GM12878 (cell line): ENCODE measurements around the gene DIP2C. TPM values are rescaled to one million over a fixed set of nuclear protein-coding genes. Genes with fewer than 3 reads are reported as not detected.
A peak's percentile ranks its signal among the peaks of the same experiment; 100 is the strongest.

Experiments
- ATAC-seq: fragments of 200-7000 bp; cut with Tn5 transposase; 3 replicates; pipeline ENCODE4 v1.9.1; 2020; ENCODE audit warnings: mild to moderate bottlenecking, moderate library complexity
- BruUV-seq: library from RNA; stranded (reverse); fragments of 400-500 nt; replicated peaks from 2 replicates; lab custom pipeline; 2021; lab: Mats Ljungman, UMichigan
- CTCF ChIA-PET: fragments of 300-600 bp; sonication (Branson Sonifier 250); formaldehyde crosslinking; extraction: SDS; loops from one replicate; lab custom pipeline; 2021; ENCODE audit warnings: inconsistent platforms; lab: Yijun Ruan, JAX
- POLR2A ChIA-PET: fragments of 350-600 bp; formaldehyde crosslinking; extraction: SDS; loops from one replicate; lab custom pipeline; 2021; ENCODE audit warnings: inconsistent platforms; lab: Charles Lee
- RAD21 ChIA-PET: fragments of 300-600 bp; sonication (Branson Sonifier 250); formaldehyde crosslinking; loops from one replicate; lab custom pipeline; 2023; ENCODE audit warnings: antibody characterized with exemption; ENCODE audit not compliant: unreplicated experiment; lab: Charles Lee
- SMC1A ChIA-PET: fragments of 300-600 bp; sonication (Branson Sonifier 250); formaldehyde crosslinking; loops from one replicate; lab custom pipeline; 2023; ENCODE audit not compliant: unreplicated experiment, uncharacterized antibody; lab: Charles Lee
- DNase-seq: peaks from one replicate; pipeline ENCODE4 v3.0.0-alpha.2; 2011; ENCODE audit warnings: low read depth, low spot score
- FAIRE-seq: peaks from 3 replicates; lab custom pipeline; 2011; peaks lifted over from hg19 to GRCh38; lab: Jason Lieb, UNC
- H2AFZ ChIP-seq: 2 replicates; pipeline ENCODE4 v1.6.0; 2011; ENCODE audit warnings: low read depth, low read length, control low read depth; ENCODE audit not compliant: control insufficient read depth
- H3K27ac ChIP-seq: 2 replicates; pipeline ENCODE4 v1.5.1; 2011; ENCODE audit warnings: control low read depth; ENCODE audit not compliant: control insufficient read depth, insufficient read depth
- H3K27me3 ChIP-seq, 2 experiments: replicated peaks in 1 of 2; 2 replicates each; pipeline versions ENCODE4 v1.6.0 to v1.6.1; 2011; ENCODE audit warnings: low read length in 1 of 2; ENCODE audit not compliant: control insufficient read depth in 2 of 2, insufficient read depth in 2 of 2
- H3K36me3 ChIP-seq, 2 experiments: 2 replicates each; pipeline ENCODE4 v1.5.1; 2011; ENCODE audit warnings: low read length in 1 of 2; ENCODE audit not compliant: control insufficient read depth in 2 of 2, insufficient read depth in 2 of 2
- H3K4me1 ChIP-seq: 2 replicates; pipeline ENCODE4 v1.6.1; 2011; ENCODE audit warnings: mild to moderate bottlenecking, low read length, moderate library complexity, mixed read lengths; ENCODE audit not compliant: control insufficient read depth, insufficient read depth
- H3K4me2 ChIP-seq: 2 replicates; pipeline ENCODE4 v1.6.0; 2011; ENCODE audit warnings: control low read depth; ENCODE audit not compliant: control insufficient read depth, insufficient read depth
- H3K4me3 ChIP-seq: fragments of 200-600 bp; sonication (generic); 2 replicates; pipeline ENCODE4 v1.5.1; 2016
- H3K79me2 ChIP-seq: 2 replicates; pipeline ENCODE4 v1.6.0; 2011; ENCODE audit warnings: low read length; ENCODE audit not compliant: control insufficient read depth, insufficient read depth
- H3K9ac ChIP-seq: 2 replicates; pipeline ENCODE4 v1.8.0; 2011; ENCODE audit warnings: low read length, control low read depth, mixed read lengths; ENCODE audit not compliant: control insufficient read depth, insufficient read depth
- H3K9me3 ChIP-seq: replicated peaks from 3 replicates; pipeline ENCODE4 v1.5.1; 2011; ENCODE audit warnings: mild to moderate bottlenecking, low read length; ENCODE audit not compliant: control insufficient read depth, insufficient read depth
- H4K20me1 ChIP-seq: 2 replicates; pipeline ENCODE4 v1.6.0; 2011; ENCODE audit not compliant: control insufficient read depth, insufficient read depth
- BHLHE40 ChIP-seq, 2 experiments: fragments of 450-650 bp in 1 of 2; IDR thresholded peaks; 2 replicates each; pipeline ENCODE4 v1.6.1; 2011 to 2017; ENCODE audit warnings: low read depth in 2 of 2, borderline replicate concordance in 1 of 2, improper control_type of control experiment in 1 of 2, low read length in 1 of 2, mild to moderate bottlenecking in 1 of 2
- GATAD2B ChIP-seq: fragments of 450-650 bp; conservative IDR thresholded peaks from 2 replicates; pipeline ENCODE4 v1.6.1; 2017; ENCODE audit warnings: low read depth, mild to moderate bottlenecking, moderate library complexity
- REST ChIP-seq: IDR thresholded peaks from 2 replicates; pipeline ENCODE4 v1.6.1; 2012; ENCODE audit warnings: mild to moderate bottlenecking, low read depth, low read length
- SPI1 ChIP-seq: IDR thresholded peaks from 2 replicates; pipeline ENCODE4 v1.6.1; 2011; ENCODE audit warnings: low read depth, mild to moderate bottlenecking, low read length, moderate library complexity, borderline replicate concordance; ENCODE audit not compliant: insufficient read depth
- ZNF384 ChIP-seq: IDR thresholded peaks from 2 replicates; pipeline ENCODE4 v1.6.1; 2012; ENCODE audit warnings: low read depth, mild to moderate bottlenecking, low read length, improper control_type of control experiment, borderline replicate concordance
- WGBS: methylation state at CpG from one replicate; pipeline ENCODE4 v1.1.6; 2016; ENCODE audit warnings: low lambda C conversion rate; ENCODE audit not compliant: insufficient replicate concordance, insufficient coverage; ENCODE audit errors: missing lambda C conversion rate; 5-methylcytosine and 5-hydroxymethylcytosine counted together
- in situ Hi-C: fragments of 300-500 bp; cut with MboI; formaldehyde crosslinking; loops from 9 replicates; pipeline ENCODE4 v1.14.3; 2018; ENCODE audit warnings: mixed read lengths
- intact Hi-C: fragments of 100-400 bp; cut with micrococcal nuclease; formaldehyde crosslinking; loops from one replicate; pipeline ENCODE4 v1.14.2; 2022; ENCODE audit not compliant: unreplicated experiment
- polyA plus RNA-seq, 11 experiments: library from polyadenylated mRNA; depleted of rRNA in 4 of 11; unstranded in 6 of 11; stranded (reverse) in 5 of 11; fragments of >200 nt; fragmentation: Nextera tagmentation in 4 of 11; fragmentation: Illumina TruSeq in 1 of 11; extraction: Ambion mirVana in 4 of 11; extraction: Trizol in 1 of 11; gene quantifications; 1 replicate in 1 of 11; 2 replicates in 10 of 11; pipeline versions ENCODE4 v1.2.1 to v1.2.3, GENCODE V29; 2011 to 2016; ENCODE audit warnings: inconsistent platforms in 2 of 11, missing spikeins in 2 of 11, low read depth in 1 of 11
- total RNA-seq, 4 experiments: library from RNA; depleted of rRNA in 3 of 4; stranded (reverse); fragments of >200 nt in 3 of 4; fragmentation: Illumina TruSeq in 1 of 4; extraction: Trizol in 1 of 4; gene quantifications; 2 replicates each; pipeline versions ENCODE4 v1.2.1 to v1.2.3, GENCODE V29; 2013 to 2021

The DIP2C gene
- total and polyA plus RNA-seq, 10 of the 15 experiments (the other 5 are each of a cell fraction or from before 2014, with no cell fraction given) = 0.01 to 0.10 (median 0.06) TPM

- peak in 1 of 2 experiments; percentile 29; a peak in 1 of 4 replicates for TF ChIP-seq BHLHE40 (IDR thresholded peaks at IDR 0.05; ENCODE audit: borderline replicate concordance in 1 of 2, low read depth in 2 of 2, low read length in 1 of 2)
- no peak for TF ChIP-seq REST
- no peak for TF ChIP-seq GATAD2B
- TF ChIP-seq ZNF384 = no peak
- peak; percentile 14; the same call in 1 of the 2 replicates for TF ChIP-seq SPI1
- TF ChIP-seq, all 136 proteins: peak for 2
- Histone ChIP-seq H3K36me3 (no peaks in the 10 kb centered on the region), H3K27ac (no peak overlapping the region), H3K4me3 (no peak overlapping the region), H3K79me2 (no peaks in the 10 kb centered on the region), H3K27me3 (peaks cover 0 to 1% of the 10 kb centered on the region in 2 experiments; a peak in 2 of 4 replicates), H2AFZ (no peak overlapping the region), H3K9me3 (no peaks in the 10 kb centered on the region; the same call in 2 of the 3 replicates), H3K4me2 (no peak overlapping the region), H4K20me1 (no peaks in the 10 kb centered on the region), H3K4me1 (no peaks in the 10 kb centered on the region), H3K9ac (no peak overlapping the region)
- intact Hi-C loops = no loop called here
- peak; percentile 76 for ATAC-seq
- SMC1A ChIA-PET = no interaction called here
- WGBS = 21% methylated on average over 16 of the region's 16 CpGs
- in situ Hi-C loops = no loop called here
- CTCF ChIA-PET = no interaction called here
- POLR2A ChIA-PET = interaction anchor here (0.5 kb wide), 1 partner anchor 1002 kb away, joined by 3 read pairs; no protein-coding TSS in a partner anchor
- no peak for FAIRE-seq
- RAD21 ChIA-PET = no interaction called here
- BruUV-seq = no TSS peak
- DNase-seq = no peak
Measured at GRCh38 chr10:541750-542371, 147.6 kb downstream of the DIP2C start.
